ENCODE measurements around the gene SLC7A10. TPM values are rescaled to one million over a fixed set of nuclear protein-coding genes. Genes with fewer than 3 reads are reported as not detected.

SLC7A10 gene
- polyA plus RNA-seq, 1 donor from 2014 or later, result not detected

- H3K9ac ChIP-seq (ENCODE audit: low read length), result no peak overlapping the region
- no peaks in the 10 kb centered on the region for H3K27me3 ChIP-seq (ENCODE audit: insufficient read depth, low read depth, low read length)
- no peaks in the 10 kb centered on the region for H4K20me1 ChIP-seq (ENCODE audit: insufficient read depth)
- no peak overlapping the region for H2AFZ ChIP-seq (ENCODE audit: low read depth, low read length)
- H3K79me2 ChIP-seq (replicated peaks; ENCODE audit: insufficient read depth, low read length), result no peaks in the 10 kb centered on the region
- H3K9me3 ChIP-seq (ENCODE audit: low read length), result no peaks in the 10 kb centered on the region
- no peaks in the 10 kb centered on the region for H3F3A ChIP-seq (ENCODE audit: insufficient read depth, low read length, poor library complexity, severe bottlenecking)
- H3K4me3 ChIP-seq (ENCODE audit: low read length), result no peak overlapping the region
- H3K4me2 ChIP-seq (ENCODE audit: low read length), result no peak overlapping the region
- TF ChIP-seq EZH2 (IDR thresholded peaks at IDR 0.05; ENCODE audit: borderline replicate concordance, insufficient read depth, low read length, poor library complexity, severe bottlenecking), result no peak
- TF ChIP-seq, protein P1, sequence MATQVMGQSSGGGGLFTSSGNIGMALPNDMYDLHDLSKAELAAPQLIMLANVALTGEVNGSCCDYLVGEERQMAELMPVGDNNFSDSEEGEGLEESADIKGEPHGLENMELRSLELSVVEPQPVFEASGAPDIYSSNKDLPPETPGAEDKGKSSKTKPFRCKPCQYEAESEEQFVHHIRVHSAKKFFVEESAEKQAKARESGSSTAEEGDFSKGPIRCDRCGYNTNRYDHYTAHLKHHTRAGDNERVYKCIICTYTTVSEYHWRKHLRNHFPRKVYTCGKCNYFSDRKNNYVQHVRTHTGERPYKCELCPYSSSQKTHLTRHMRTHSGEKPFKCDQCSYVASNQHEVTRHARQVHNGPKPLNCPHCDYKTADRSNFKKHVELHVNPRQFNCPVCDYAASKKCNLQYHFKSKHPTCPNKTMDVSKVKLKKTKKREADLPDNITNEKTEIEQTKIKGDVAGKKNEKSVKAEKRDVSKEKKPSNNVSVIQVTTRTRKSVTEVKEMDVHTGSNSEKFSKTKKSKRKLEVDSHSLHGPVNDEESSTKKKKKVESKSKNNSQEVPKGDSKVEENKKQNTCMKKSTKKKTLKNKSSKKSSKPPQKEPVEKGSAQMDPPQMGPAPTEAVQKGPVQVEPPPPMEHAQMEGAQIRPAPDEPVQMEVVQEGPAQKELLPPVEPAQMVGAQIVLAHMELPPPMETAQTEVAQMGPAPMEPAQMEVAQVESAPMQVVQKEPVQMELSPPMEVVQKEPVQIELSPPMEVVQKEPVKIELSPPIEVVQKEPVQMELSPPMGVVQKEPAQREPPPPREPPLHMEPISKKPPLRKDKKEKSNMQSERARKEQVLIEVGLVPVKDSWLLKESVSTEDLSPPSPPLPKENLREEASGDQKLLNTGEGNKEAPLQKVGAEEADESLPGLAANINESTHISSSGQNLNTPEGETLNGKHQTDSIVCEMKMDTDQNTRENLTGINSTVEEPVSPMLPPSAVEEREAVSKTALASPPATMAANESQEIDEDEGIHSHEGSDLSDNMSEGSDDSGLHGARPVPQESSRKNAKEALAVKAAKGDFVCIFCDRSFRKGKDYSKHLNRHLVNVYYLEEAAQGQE (IDR thresholded peaks at IDR 0.05; ENCODE audit: borderline replicate concordance), result no peak
- no peak for TF ChIP-seq MXI1 (conservative IDR thresholded peaks at IDR 0.05; ENCODE audit: poor library complexity, severe bottlenecking)
- no peak for TF ChIP-seq TAF1 (IDR thresholded peaks at IDR 0.05; ENCODE audit: low read depth)
- H3K27ac ChIP-seq (ENCODE audit: low read length), result no peak overlapping the region
- H3K9me2 ChIP-seq (ENCODE audit: insufficient read depth, low read length), result no peaks in the 10 kb centered on the region
- H3K36me3 ChIP-seq (ENCODE audit: insufficient read depth, low read length), result no peaks in the 10 kb centered on the region
These were observed 39.0 kb downstream of the SLC7A10 start for GRCh38 chr19:33186431-33187182.

GRCh38 chr19:33177417-33177979 is 48.2 kb downstream of the SLC7A10 start:
- Histone ChIP-seq H3K36me3 (ENCODE audit: insufficient read depth, low read length) (no peaks in the 10 kb centered on the region), H3F3A (ENCODE audit: insufficient read depth, low read length, poor library complexity, severe bottlenecking) (no peaks in the 10 kb centered on the region), H3K27me3 (ENCODE audit: insufficient read depth, low read depth, low read length) (no peaks in the 10 kb centered on the region), H3K4me3 (ENCODE audit: low read length) (peak overlapping the region; percentile 98), H3K9me3 (ENCODE audit: low read length) (no peaks in the 10 kb centered on the region), H3K9ac (ENCODE audit: low read length) (peak overlapping the region; percentile 84), H4K20me1 (ENCODE audit: insufficient read depth) (no peaks in the 10 kb centered on the region), H2AFZ (ENCODE audit: low read depth, low read length) (peak overlapping the region; percentile 42), H3K9me2 (ENCODE audit: insufficient read depth, low read length) (no peaks in the 10 kb centered on the region), H3K27ac (ENCODE audit: low read length) (peak overlapping the region; percentile 86), H3K4me2 (ENCODE audit: low read length) (peak overlapping the region; percentile 62), H3K79me2 (replicated peaks; ENCODE audit: insufficient read depth, low read length) (no peaks in the 10 kb centered on the region)
- TF ChIP-seq MXI1 (conservative IDR thresholded peaks at IDR 0.05; ENCODE audit: poor library complexity, severe bottlenecking) (peak; percentile 73), SMC3 (conservative IDR thresholded peaks at IDR 0.05; ENCODE audit: poor library complexity) (peak; percentile 64), POLR2AphosphoS5 (IDR thresholded peaks at IDR 0.05) (peak; percentile 9), RAD21 (conservative IDR thresholded peaks at IDR 0.05) (peak; percentile 58), TAF1 (IDR thresholded peaks at IDR 0.05; ENCODE audit: low read depth) (peak; percentile 16), EZH2 (IDR thresholded peaks at IDR 0.05; ENCODE audit: borderline replicate concordance, insufficient read depth, low read length, poor library complexity, severe bottlenecking) (no peak), EP300 (conservative IDR thresholded peaks at IDR 0.05; ENCODE audit: poor library complexity, severe bottlenecking) (no peak), CTCF (IDR thresholded peaks at IDR 0.05; ENCODE audit: poor library complexity, severe bottlenecking) (peak; percentile 83)
- TF ChIP-seq, protein P1 (IDR thresholded peaks at IDR 0.05; ENCODE audit: borderline replicate concordance), result no peak

All from neural cell (in vitro differentiated cells).